HepG2 (cell line): ENCODE results near the gene ASPRV1. TPM values are rescaled to one million over a fixed set of nuclear protein-coding genes. Genes with fewer than 3 reads are reported as not detected.

Experiments used
- EED ChIP-seq: sonication (generic); formaldehyde crosslinking; IDR thresholded peaks from 2 replicates; pipeline ENCODE4 v1.5.0; 2020; ENCODE audit warnings: mild to moderate bottlenecking, missing genetic modification reagents
- EP300 ChIP-seq, 3 experiments: sonication (generic) in 1 of 3; formaldehyde crosslinking in 1 of 3; IDR thresholded peaks; 2 replicates each; pipeline versions ENCODE4 v1.5.1 to v1.6.1; 2011 to 2020; ENCODE audit warnings: low read depth in 2 of 3, low read length in 2 of 3, borderline replicate concordance in 1 of 3, improper control_type of control experiment in 1 of 3, mild to moderate bottlenecking in 1 of 3, missing genetic modification reagents in 1 of 3, moderate library complexity in 1 of 3
- ERF ChIP-seq: IDR thresholded peaks from 2 replicates; pipeline ENCODE4 v1.6.1; 2018; ENCODE audit warnings: missing biosample characterization, missing genetic modification reagents
- HOXD1 ChIP-seq: sonication (generic); formaldehyde crosslinking; IDR thresholded peaks from 2 replicates; pipeline ENCODE4 v1.5.0; 2020; ENCODE audit warnings: missing genetic modification reagents
- PAF1 ChIP-seq: IDR thresholded peaks from 2 replicates; pipeline ENCODE4 v1.6.1; 2016; ENCODE audit warnings: missing genetic modification reagents, missing compliant biosample characterization
- PTBP1 ChIP-seq: fragments of 200-400 bp; formaldehyde crosslinking; IDR thresholded peaks from 2 replicates; pipeline ENCODE4 v1.6.1; 2018; ENCODE audit warnings: low read length, low read depth; ENCODE audit not compliant: poor library complexity, severe bottlenecking
- RAD21 ChIP-seq: fragments of 450-650 bp; formaldehyde crosslinking; IDR thresholded peaks from 2 replicates; pipeline ENCODE4 v1.5.0; 2020; ENCODE audit warnings: mild to moderate bottlenecking
- RELA ChIP-seq: sonication (generic); formaldehyde crosslinking; IDR thresholded peaks from 2 replicates; pipeline ENCODE4 v1.4.0; 2020; ENCODE audit warnings: missing genetic modification reagents
- SALL2 ChIP-seq: sonication (generic); formaldehyde crosslinking; IDR thresholded peaks from 2 replicates; pipeline ENCODE4 v1.8.1; 2023; ENCODE audit warnings: mild to moderate bottlenecking, missing genetic modification reagents, inconsistent platforms
- SAP130 ChIP-seq: IDR thresholded peaks from 2 replicates; pipeline ENCODE4 v1.6.1; 2016; ENCODE audit warnings: low read depth
- TRIM24 ChIP-seq: sonication (generic); formaldehyde crosslinking; IDR thresholded peaks from 2 replicates; pipeline ENCODE4 v1.8.0; 2022; ENCODE audit warnings: mild to moderate bottlenecking, missing genetic modification reagents
- ZNF3 ChIP-seq: IDR thresholded peaks from 2 replicates; pipeline ENCODE4 v1.7.0; 2017; ENCODE audit warnings: inconsistent platforms
- ZNF550 ChIP-seq: sonication (generic); formaldehyde crosslinking; IDR thresholded peaks from 2 replicates; pipeline ENCODE4 v1.4.0; 2020; ENCODE audit warnings: mild to moderate bottlenecking, missing genetic modification reagents, borderline replicate concordance
- ZNF605 ChIP-seq: sonication (generic); formaldehyde crosslinking; IDR thresholded peaks from 2 replicates; pipeline ENCODE4 v1.8.0; 2022; ENCODE audit warnings: mild to moderate bottlenecking, missing genetic modification reagents
- ZNF720 ChIP-seq: sonication (generic); formaldehyde crosslinking; IDR thresholded peaks from 2 replicates; pipeline ENCODE4 v1.4.0; 2020; ENCODE audit warnings: missing genetic modification reagents
- polyA plus RNA-seq, 8 experiments: library from polyadenylated mRNA; depleted of rRNA in 3 of 8; stranded (reverse) in 7 of 8; unstranded in 1 of 8; fragments of >200 nt; fragmentation: Illumina TruSeq in 4 of 8; extraction: Trizol in 4 of 8; gene quantifications; 2 replicates each; pipeline versions ENCODE4 v1.2.1 to v1.2.3, GENCODE V29; 2011 to 2016; ENCODE audit warnings: low read depth in 4 of 8, missing spikeins in 1 of 8, mixed read lengths in 1 of 8; ENCODE audit not compliant: insufficient read depth in 1 of 8
- total RNA-seq, 5 experiments: library from RNA; depleted of rRNA; stranded (reverse); fragments of >200 nt; fragmentation: Illumina TruSeq; extraction: Trizol; gene quantifications; 2 replicates each; pipeline ENCODE4 v1.2.3, GENCODE V29; 2016; ENCODE audit warnings: low read depth in 1 of 5
- TF ChIP-seq, protein P1 (sequence below): sonication (generic); formaldehyde crosslinking; IDR thresholded peaks from 2 replicates; pipeline ENCODE4 v1.4.0; 2020; ENCODE audit warnings: missing genetic modification reagents
- TF ChIP-seq, protein P2 (sequence below): sonication (generic); formaldehyde crosslinking; IDR thresholded peaks from 2 replicates; pipeline ENCODE4 v1.5.0; 2020; ENCODE audit warnings: mild to moderate bottlenecking, missing genetic modification reagents, moderate library complexity
- TF ChIP-seq, protein P3 (sequence below): sonication (generic); formaldehyde crosslinking; IDR thresholded peaks from 2 replicates; pipeline ENCODE4 v1.5.0; 2020; ENCODE audit warnings: missing genetic modification reagents
- TF ChIP-seq, protein P4 (sequence below): fragments of 450-650 bp; IDR thresholded peaks from 2 replicates; pipeline ENCODE4 v1.6.1; 2017
- TF ChIP-seq, protein P5 (sequence below): sonication (generic); formaldehyde crosslinking; IDR thresholded peaks from 2 replicates; pipeline ENCODE4 v1.4.0; 2020; ENCODE audit warnings: missing genetic modification reagents
- TF ChIP-seq, protein P6 (sequence below): sonication (generic); formaldehyde crosslinking; IDR thresholded peaks from 2 replicates; pipeline ENCODE4 v1.4.0; 2020; ENCODE audit warnings: missing genetic modification reagents

Gene ASPRV1
- total and polyA plus RNA-seq, 2 of the 13 experiments (the other 11 are each of a cell fraction or from before 2014, with no cell fraction given), result 0.40 to 0.48 TPM

DNA sequence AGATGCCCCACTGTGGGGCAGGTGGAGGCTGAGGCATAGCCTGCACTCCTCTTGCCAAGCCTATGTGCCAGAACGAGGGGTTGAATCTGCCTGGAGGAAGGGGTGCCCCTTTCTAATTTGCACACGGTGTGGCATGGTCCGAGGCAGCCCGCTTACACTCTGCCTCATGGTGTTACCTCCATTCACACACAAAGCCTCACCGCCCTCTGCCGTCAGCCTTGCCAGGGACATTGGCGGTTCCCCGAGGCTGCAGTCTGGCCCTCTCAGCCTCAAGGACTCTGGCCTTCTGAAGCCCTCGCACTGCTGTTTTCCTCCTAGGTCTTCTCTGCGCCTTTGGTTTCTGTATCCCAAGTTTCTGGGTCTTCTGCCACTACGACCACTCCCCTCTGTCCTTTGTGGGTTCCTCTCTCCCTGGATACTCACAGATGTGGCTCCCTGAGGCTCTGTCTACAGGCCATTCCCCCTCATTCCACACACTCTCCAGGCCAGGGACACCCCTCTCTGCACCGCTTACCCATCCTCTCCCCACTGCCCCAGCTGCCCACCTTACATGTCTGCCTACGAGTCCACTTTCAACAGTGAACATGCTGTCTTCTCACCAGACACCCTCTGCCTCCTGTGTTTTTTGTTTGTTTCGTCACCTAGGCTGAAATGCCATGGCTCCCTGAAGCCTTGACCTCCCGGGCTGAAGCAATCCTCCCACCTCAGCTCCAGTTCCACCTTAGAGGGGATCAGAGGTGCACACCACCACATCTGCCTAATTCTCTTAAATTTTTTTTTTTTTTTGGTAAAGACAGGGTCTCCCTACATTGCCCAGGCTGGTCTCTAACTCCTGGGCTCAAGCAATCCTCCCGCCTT, 7.9 kb upstream of the ASPRV1 start (continued):
- TF ChIP-seq, protein P1, sequence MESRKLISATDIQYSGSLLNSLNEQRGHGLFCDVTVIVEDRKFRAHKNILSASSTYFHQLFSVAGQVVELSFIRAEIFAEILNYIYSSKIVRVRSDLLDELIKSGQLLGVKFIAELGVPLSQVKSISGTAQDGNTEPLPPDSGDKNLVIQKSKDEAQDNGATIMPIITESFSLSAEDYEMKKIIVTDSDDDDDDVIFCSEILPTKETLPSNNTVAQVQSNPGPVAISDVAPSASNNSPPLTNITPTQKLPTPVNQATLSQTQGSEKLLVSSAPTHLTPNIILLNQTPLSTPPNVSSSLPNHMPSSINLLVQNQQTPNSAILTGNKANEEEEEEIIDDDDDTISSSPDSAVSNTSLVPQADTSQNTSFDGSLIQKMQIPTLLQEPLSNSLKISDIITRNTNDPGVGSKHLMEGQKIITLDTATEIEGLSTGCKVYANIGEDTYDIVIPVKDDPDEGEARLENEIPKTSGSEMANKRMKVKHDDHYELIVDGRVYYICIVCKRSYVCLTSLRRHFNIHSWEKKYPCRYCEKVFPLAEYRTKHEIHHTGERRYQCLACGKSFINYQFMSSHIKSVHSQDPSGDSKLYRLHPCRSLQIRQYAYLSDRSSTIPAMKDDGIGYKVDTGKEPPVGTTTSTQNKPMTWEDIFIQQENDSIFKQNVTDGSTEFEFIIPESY (CRISPR knock-in tag), result peak; percentile 94
- TF ChIP-seq EP300 (IDR thresholded peaks at IDR 0.05; ENCODE audit: low read depth in 2 of 2, low read length in 2 of 2) (no peak), EP300 (CRISPR knock-in tag; IDR thresholded peaks at IDR 0.05; ENCODE audit: borderline replicate concordance) (no peak), EED (CRISPR knock-in tag) (0 out of 2 replicates have a peak, but pooled peaks have one; percentile 41), SAP130 (CRISPR knock-in tag) (peak; percentile 75), ERF (CRISPR knock-in tag) (peak; percentile 50; the same call in 1 of the 2 replicates), ZNF3 (CRISPR knock-in tag) (no peak), SALL2 (CRISPR knock-in tag) (no peak), ZNF605 (CRISPR knock-in tag) (peak; percentile 20; the same call in 1 of the 2 replicates), HOXD1 (CRISPR knock-in tag) (no peak), TRIM24 (CRISPR knock-in tag) (no peak), RELA (CRISPR knock-in tag) (no peak), RAD21 (peak; percentile 69; the same call in 1 of the 2 replicates), ZNF550 (CRISPR knock-in tag) (no peak), ZNF720 (no peak), PAF1 (CRISPR knock-in tag) (no peak), PTBP1 (no peak)
- TF ChIP-seq, protein P2, sequence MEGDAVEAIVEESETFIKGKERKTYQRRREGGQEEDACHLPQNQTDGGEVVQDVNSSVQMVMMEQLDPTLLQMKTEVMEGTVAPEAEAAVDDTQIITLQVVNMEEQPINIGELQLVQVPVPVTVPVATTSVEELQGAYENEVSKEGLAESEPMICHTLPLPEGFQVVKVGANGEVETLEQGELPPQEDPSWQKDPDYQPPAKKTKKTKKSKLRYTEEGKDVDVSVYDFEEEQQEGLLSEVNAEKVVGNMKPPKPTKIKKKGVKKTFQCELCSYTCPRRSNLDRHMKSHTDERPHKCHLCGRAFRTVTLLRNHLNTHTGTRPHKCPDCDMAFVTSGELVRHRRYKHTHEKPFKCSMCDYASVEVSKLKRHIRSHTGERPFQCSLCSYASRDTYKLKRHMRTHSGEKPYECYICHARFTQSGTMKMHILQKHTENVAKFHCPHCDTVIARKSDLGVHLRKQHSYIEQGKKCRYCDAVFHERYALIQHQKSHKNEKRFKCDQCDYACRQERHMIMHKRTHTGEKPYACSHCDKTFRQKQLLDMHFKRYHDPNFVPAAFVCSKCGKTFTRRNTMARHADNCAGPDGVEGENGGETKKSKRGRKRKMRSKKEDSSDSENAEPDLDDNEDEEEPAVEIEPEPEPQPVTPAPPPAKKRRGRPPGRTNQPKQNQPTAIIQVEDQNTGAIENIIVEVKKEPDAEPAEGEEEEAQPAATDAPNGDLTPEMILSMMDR, result peak; percentile 81
- TF ChIP-seq, protein P3, sequence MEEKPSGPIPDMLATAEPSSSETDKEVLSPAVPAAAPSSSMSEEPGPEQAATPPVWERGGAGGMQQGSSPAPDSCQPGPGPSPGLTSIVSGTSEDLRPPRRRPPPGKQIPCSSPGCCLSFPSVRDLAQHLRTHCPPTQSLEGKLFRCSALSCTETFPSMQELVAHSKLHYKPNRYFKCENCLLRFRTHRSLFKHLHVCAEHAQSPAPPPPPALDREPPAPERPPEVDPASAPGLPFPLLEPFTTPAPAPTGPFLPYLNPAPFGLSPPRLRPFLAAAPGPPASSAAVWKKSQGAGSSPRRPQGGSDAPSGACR (CRISPR knock-in tag), result no peak
- TF ChIP-seq, protein P4, sequence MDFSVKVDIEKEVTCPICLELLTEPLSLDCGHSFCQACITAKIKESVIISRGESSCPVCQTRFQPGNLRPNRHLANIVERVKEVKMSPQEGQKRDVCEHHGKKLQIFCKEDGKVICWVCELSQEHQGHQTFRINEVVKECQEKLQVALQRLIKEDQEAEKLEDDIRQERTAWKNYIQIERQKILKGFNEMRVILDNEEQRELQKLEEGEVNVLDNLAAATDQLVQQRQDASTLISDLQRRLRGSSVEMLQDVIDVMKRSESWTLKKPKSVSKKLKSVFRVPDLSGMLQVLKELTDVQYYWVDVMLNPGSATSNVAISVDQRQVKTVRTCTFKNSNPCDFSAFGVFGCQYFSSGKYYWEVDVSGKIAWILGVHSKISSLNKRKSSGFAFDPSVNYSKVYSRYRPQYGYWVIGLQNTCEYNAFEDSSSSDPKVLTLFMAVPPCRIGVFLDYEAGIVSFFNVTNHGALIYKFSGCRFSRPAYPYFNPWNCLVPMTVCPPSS, result no peak
- TF ChIP-seq, protein P5, sequence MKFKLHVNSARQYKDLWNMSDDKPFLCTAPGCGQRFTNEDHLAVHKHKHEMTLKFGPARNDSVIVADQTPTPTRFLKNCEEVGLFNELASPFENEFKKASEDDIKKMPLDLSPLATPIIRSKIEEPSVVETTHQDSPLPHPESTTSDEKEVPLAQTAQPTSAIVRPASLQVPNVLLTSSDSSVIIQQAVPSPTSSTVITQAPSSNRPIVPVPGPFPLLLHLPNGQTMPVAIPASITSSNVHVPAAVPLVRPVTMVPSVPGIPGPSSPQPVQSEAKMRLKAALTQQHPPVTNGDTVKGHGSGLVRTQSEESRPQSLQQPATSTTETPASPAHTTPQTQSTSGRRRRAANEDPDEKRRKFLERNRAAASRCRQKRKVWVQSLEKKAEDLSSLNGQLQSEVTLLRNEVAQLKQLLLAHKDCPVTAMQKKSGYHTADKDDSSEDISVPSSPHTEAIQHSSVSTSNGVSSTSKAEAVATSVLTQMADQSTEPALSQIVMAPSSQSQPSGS, result no peak
- TF ChIP-seq, protein P6, sequence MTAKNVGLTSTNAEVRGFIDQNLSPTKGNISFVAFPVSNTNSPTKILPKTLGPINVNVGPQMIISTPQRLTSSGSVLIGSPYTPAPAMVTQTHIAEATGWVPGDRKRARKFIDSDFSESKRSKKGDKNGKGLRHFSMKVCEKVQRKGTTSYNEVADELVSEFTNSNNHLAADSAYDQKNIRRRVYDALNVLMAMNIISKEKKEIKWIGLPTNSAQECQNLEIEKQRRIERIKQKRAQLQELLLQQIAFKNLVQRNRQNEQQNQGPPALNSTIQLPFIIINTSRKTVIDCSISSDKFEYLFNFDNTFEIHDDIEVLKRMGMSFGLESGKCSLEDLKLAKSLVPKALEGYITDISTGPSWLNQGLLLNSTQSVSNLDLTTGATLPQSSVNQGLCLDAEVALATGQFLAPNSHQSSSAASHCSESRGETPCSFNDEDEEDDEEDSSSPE, result 0 out of 2 replicates have a peak, but pooled peaks have one; percentile 30
